Measurements from ENCODE around the gene PLEKHA1. TPM values are rescaled to one million over a fixed set of nuclear protein-coding genes. Genes with fewer than 3 reads are reported as not detected.

PLEKHA1 gene
- total RNA-seq, 1 donor from 2014 or later = 44.3 TPM

DNA sequence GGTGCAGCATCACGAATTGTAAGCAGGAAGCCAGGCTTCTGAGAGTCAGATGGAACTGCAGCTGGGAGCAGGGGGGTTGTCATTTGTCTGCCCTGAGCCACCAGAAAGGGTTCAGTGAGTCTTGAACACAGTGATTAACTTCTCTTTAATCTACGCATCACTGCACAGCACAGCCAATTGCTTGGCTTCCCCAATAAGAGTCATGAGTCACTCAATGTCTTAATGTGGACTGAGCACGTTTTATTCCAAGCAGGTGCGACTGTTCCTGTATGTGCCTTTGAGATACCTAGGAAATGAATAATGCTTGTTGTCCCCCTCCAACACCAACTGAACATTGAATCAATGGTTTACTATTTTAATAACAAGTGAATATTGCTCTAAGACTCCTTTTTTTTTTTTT, 26.0 kb upstream of the PLEKHA1 start:
- Mint-ChIP-seq H3K36me3 (ENCODE audit: insufficient read depth) (peaks cover 2% of the 10 kb centered on the region), H3K27ac (peak overlapping the region; percentile 20), H3K4me1 (ENCODE audit: low read depth) (peaks cover 10% of the 10 kb centered on the region), H3K9me3 (ENCODE audit: low read depth) (peaks cover 7% of the 10 kb centered on the region), H3K4me3 (ENCODE audit: low read depth) (no peak overlapping the region), H3K27me3 (peaks cover 3% of the 10 kb centered on the region)
- TF ChIP-seq, protein P1, sequence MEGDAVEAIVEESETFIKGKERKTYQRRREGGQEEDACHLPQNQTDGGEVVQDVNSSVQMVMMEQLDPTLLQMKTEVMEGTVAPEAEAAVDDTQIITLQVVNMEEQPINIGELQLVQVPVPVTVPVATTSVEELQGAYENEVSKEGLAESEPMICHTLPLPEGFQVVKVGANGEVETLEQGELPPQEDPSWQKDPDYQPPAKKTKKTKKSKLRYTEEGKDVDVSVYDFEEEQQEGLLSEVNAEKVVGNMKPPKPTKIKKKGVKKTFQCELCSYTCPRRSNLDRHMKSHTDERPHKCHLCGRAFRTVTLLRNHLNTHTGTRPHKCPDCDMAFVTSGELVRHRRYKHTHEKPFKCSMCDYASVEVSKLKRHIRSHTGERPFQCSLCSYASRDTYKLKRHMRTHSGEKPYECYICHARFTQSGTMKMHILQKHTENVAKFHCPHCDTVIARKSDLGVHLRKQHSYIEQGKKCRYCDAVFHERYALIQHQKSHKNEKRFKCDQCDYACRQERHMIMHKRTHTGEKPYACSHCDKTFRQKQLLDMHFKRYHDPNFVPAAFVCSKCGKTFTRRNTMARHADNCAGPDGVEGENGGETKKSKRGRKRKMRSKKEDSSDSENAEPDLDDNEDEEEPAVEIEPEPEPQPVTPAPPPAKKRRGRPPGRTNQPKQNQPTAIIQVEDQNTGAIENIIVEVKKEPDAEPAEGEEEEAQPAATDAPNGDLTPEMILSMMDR (IDR thresholded peaks at IDR 0.05; ENCODE audit: unreplicated experiment) = no peak
- DNase-seq (ENCODE audit: low spot score, unreplicated experiment) = no peak

DNA sequence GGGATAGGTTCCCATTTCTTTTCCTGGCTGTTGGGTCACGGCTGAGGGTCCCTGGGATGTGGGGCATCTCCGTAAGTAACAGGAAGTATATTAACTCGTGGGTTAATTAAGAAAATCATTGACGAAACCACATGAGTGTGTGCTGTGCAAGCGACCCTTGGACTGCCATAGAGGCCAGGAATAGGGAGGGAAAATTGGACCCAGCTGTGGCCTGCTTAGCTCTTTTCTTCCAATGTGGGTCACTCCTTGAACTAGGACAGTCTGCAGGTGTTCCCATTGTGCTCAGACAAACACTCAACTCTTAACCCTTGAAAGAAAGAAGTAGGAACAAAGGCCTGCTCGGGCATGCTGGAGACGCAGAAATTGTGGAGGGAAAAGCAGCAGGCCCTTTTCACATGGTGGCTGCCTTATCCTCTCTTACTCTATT, 25.6 kb upstream of the PLEKHA1 start:
- peaks cover 7% of the 10 kb centered on the region for H3K9me3 Mint-ChIP-seq (ENCODE audit: low read depth)
- peaks cover 3% of the 10 kb centered on the region for H3K27me3 Mint-ChIP-seq
- peaks cover 14% of the 10 kb centered on the region for H3K4me1 Mint-ChIP-seq (ENCODE audit: low read depth)
- TF ChIP-seq, protein P1 (IDR thresholded peaks at IDR 0.05; ENCODE audit: unreplicated experiment) = no peak
- H3K36me3 Mint-ChIP-seq (ENCODE audit: insufficient read depth) = peaks cover 2% of the 10 kb centered on the region
- DNase-seq (ENCODE audit: low spot score, unreplicated experiment) = no peak
- H3K4me3 Mint-ChIP-seq (ENCODE audit: low read depth) = no peak overlapping the region
- peak overlapping the region; percentile 21 for H3K27ac Mint-ChIP-seq

DNA sequence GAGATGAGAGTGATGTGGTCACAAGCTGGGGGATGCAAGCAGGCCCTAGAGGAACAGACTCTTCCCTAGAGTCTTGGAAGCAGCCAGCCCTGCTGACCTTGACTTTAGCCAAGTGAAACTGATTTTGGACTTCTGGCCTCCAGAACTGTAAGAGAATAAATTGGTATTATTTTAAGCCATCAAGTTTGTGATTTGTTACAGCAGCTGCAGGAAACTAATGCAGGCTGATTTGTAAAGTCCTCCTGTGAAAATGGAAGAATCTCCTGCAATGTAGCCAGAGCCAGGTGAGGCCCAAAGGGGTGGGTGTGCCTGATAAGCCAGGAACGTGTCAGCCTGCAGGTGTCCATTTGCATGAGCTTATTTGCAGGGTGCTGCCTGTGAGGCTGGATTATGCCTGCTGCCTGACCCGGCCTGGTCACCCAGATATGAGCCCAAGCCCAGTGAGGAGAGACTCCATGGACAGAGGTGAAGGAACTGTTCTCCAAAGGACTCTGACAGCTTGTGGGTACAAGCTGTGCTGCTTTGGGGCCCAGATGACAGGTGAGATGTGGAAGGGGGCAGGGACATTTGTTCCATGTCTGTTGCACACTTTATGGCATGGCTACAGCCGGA, 24.6 kb upstream of the PLEKHA1 start:
- Mint-ChIP-seq H3K27me3 (peaks cover 3% of the 10 kb centered on the region), H3K27ac (peak overlapping the region; percentile 33), H3K36me3 (ENCODE audit: insufficient read depth) (peaks cover 2% of the 10 kb centered on the region), H3K9me3 (ENCODE audit: low read depth) (peaks cover 7% of the 10 kb centered on the region), H3K4me1 (ENCODE audit: low read depth) (peaks cover 14% of the 10 kb centered on the region), H3K4me3 (ENCODE audit: low read depth) (no peak overlapping the region)
- DNase-seq (ENCODE audit: low spot score, unreplicated experiment) = no peak
- TF ChIP-seq, protein P1 (IDR thresholded peaks at IDR 0.05; ENCODE audit: unreplicated experiment) = no peak

DNA sequence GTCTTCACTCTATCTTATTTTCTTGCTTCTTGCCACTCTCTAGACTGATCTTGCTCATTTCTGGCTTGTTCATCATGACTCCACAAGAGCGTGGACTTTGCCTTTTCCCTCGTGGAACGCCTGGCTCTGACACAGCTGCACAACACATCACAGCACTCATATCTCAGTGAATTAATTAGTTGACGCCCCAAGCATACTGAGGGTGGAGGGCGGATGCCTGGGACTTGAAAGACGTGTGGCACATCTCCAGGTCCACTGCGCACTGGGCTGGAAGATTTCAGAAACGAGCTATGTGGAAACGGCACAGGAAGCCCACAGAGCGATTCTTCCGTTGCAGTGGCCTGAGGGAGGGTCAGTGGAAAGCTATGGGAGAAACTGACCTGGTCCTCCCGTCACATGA, 23.6 kb upstream of the PLEKHA1 start:
- Mint-ChIP-seq H3K4me1 (ENCODE audit: low read depth) (peaks cover 14% of the 10 kb centered on the region), H3K9me3 (ENCODE audit: low read depth) (peaks cover 7% of the 10 kb centered on the region), H3K27ac (peak overlapping the region; percentile 11)

DNA sequence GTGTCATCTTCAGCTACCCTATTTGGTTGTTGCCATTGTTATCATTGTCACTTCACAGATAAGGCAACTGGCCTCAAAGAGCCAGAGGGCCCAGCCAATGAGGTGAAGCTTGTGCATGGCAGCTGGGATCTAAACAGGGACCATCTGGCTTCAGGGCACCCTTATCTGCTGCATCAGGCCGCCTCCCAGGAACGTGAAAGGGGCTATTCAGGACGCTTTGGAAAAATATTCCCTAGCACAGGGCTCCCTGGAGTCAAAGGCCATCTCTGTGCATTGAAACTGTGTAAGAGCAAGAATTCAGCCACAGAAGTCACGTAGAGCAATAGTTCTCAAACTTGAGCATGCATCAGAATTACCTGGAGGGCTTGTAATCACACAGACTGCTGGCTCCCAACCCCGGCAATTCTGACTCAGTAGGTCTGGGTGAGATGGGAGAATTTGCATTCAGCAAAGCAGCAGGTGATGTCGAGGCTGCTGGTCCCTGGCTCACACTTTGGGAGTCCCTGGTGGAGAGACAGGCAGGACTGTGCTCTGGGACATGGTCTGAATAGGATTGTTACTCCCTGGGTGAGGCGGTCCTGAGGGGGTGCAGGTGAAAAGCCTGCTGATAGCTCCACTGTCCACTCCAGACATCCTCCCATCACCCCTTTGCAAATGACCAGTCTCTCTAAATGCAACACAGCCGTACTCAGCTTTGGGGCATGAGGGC, 21.5 kb upstream of the PLEKHA1 start:
- peaks cover 3% of the 10 kb centered on the region for H3K27me3 Mint-ChIP-seq
- peaks cover 14% of the 10 kb centered on the region for H3K4me1 Mint-ChIP-seq (ENCODE audit: low read depth)
- no peak overlapping the region for H3K27ac Mint-ChIP-seq
- no peaks in the 10 kb centered on the region for H3K9me3 Mint-ChIP-seq (ENCODE audit: low read depth)
- TF ChIP-seq, protein P1 (IDR thresholded peaks at IDR 0.05; ENCODE audit: unreplicated experiment) = no peak
- no peaks in the 10 kb centered on the region for H3K36me3 Mint-ChIP-seq (ENCODE audit: insufficient read depth)
- DNase-seq (ENCODE audit: low spot score, unreplicated experiment) = no peak
- no peak overlapping the region for H3K4me3 Mint-ChIP-seq (ENCODE audit: low read depth)

More for the DNA sequence above, 23.6 kb upstream of the PLEKHA1 start:
- Mint-ChIP-seq H3K27me3 (peaks cover 3% of the 10 kb centered on the region), H3K36me3 (ENCODE audit: insufficient read depth) (peaks cover 2% of the 10 kb centered on the region), H3K4me3 (ENCODE audit: low read depth) (no peak overlapping the region)
- TF ChIP-seq, protein P1 (IDR thresholded peaks at IDR 0.05; ENCODE audit: unreplicated experiment) = no peak
- DNase-seq (ENCODE audit: low spot score, unreplicated experiment) = no peak

Measured in progenitor cell of endocrine pancreas (in vitro differentiated cells).